HepG2 (cell line): Measurements from ENCODE around the gene TRPC4AP.

Experiments
- ATF1 ChIP-seq: IDR thresholded peaks from 2 replicates; pipeline ENCODE4 v1.6.1; 2016; ENCODE audit warnings: mild to moderate bottlenecking, control low read depth
- CTCF ChIP-seq: sonication (generic); formaldehyde crosslinking; IDR thresholded peaks from 2 replicates; pipeline ENCODE4 v1.5.0; 2020; ENCODE audit warnings: mild to moderate bottlenecking, missing genetic modification reagents, moderate library complexity
- JUND ChIP-seq: sonication (generic); formaldehyde crosslinking; IDR thresholded peaks from 2 replicates; pipeline ENCODE4 v1.8.0; 2022; ENCODE audit warnings: mild to moderate bottlenecking, missing genetic modification reagents
- KAT2B ChIP-seq: fragments of 150-350 bp; IDR thresholded peaks from 2 replicates; pipeline ENCODE4 v1.6.1; 2014; ENCODE audit warnings: low read depth, low read length, borderline replicate concordance
- PHF8 ChIP-seq: sonication (generic); formaldehyde crosslinking; IDR thresholded peaks from 2 replicates; pipeline ENCODE4 v1.5.0; 2020; ENCODE audit warnings: missing genetic modification reagents
- RAD21 ChIP-seq: fragments of 450-650 bp; formaldehyde crosslinking; IDR thresholded peaks from 2 replicates; pipeline ENCODE4 v1.5.0; 2020; ENCODE audit warnings: mild to moderate bottlenecking
- SAFB2 ChIP-seq: sonication (generic); formaldehyde crosslinking; IDR thresholded peaks from 2 replicates; pipeline ENCODE4 v1.5.1; 2020; ENCODE audit warnings: missing genetic modification reagents, low read depth, mild to moderate bottlenecking, borderline replicate concordance
- SIN3B ChIP-seq: fragments of 150-350 bp; IDR thresholded peaks from 2 replicates; pipeline ENCODE4 v1.6.1; 2014; ENCODE audit warnings: low read length
- TARDBP ChIP-seq: sonication (generic); formaldehyde crosslinking; IDR thresholded peaks from 2 replicates; pipeline ENCODE4 v1.8.0; 2022; ENCODE audit warnings: mild to moderate bottlenecking, missing genetic modification reagents
- ZBTB33 ChIP-seq: sonication (generic); formaldehyde crosslinking; IDR thresholded peaks from 2 replicates; pipeline ENCODE4 v1.4.0; 2020; ENCODE audit warnings: missing genetic modification reagents
- ZNF580 ChIP-seq: IDR thresholded peaks from 2 replicates; pipeline ENCODE4 v1.6.1; 2016; ENCODE audit warnings: low read depth, borderline replicate concordance
- ZNF747 ChIP-seq: sonication (generic); formaldehyde crosslinking; IDR thresholded peaks from 2 replicates; pipeline ENCODE4 v1.8.1; 2023; ENCODE audit warnings: missing genetic modification reagents, mild to moderate bottlenecking, borderline replicate concordance

- no peak for TF ChIP-seq SAFB2
- no peak for TF ChIP-seq ZNF580 (CRISPR knock-in tag)
- no peak for TF ChIP-seq RAD21 (CRISPR knock-in tag)
- no peak for TF ChIP-seq ATF1 (CRISPR knock-in tag)
- TF ChIP-seq CTCF (CRISPR knock-in tag), result no peak
- no peak for TF ChIP-seq ZBTB33
- TF ChIP-seq KAT2B, result no peak
- TF ChIP-seq TARDBP (CRISPR knock-in tag), result no peak
- no peak for TF ChIP-seq PHF8 (CRISPR knock-in tag)
- TF ChIP-seq SIN3B, result no peak
- no peak for TF ChIP-seq ZNF747 (CRISPR knock-in tag)
- TF ChIP-seq JUND (CRISPR knock-in tag), result no peak
Observed at GRCh38 chr20:35104685-35105295, 12.2 kb upstream of the TRPC4AP start.
